OCI-LY1 (cell line): ENCODE data around the gene ATP1B1.

ENCODE experiments used
- H2AFZ ChIP-seq: fragments of 200-600 bp; sonication (generic), shearing (Covaris generic); 2 replicates; pipeline ENCODE4 v1.6.0; 2014; ENCODE audit warnings: antibody characterized with exemption, mild to moderate bottlenecking, low read length
- H3F3A ChIP-seq: fragments of 200-600 bp; sonication (generic), shearing (Covaris generic); 2 replicates; pipeline ENCODE4 v1.6.0; 2014; ENCODE audit warnings: mild to moderate bottlenecking, antibody characterized with exemption, low read length, moderate library complexity; ENCODE audit not compliant: insufficient read depth
- H3K27ac ChIP-seq: fragments of 200-600 bp; sonication (generic); 2 replicates; pipeline ENCODE4 v1.5.1; 2014; ENCODE audit warnings: low read length, mixed run types, mild to moderate bottlenecking, low read depth; ENCODE audit not compliant: poor library complexity, severe bottlenecking
- H3K27me3 ChIP-seq: fragments of 200-600 bp; sonication (generic); 2 replicates; pipeline ENCODE4 v1.6.0; 2014; ENCODE audit warnings: antibody characterized with exemption, mild to moderate bottlenecking, low read length, moderate library complexity; ENCODE audit not compliant: insufficient read depth
- H3K36me3 ChIP-seq: fragments of 200-600 bp; sonication (generic); 2 replicates; pipeline ENCODE4 v1.6.1; 2014; ENCODE audit warnings: mild to moderate bottlenecking, antibody characterized with exemption, low read length, moderate library complexity, mixed read lengths; ENCODE audit not compliant: insufficient read depth
- H3K4me1 ChIP-seq: fragments of 200-600 bp; sonication (generic); 2 replicates; pipeline ENCODE4 v1.5.1; 2014; ENCODE audit warnings: mild to moderate bottlenecking, low read length, moderate library complexity; ENCODE audit not compliant: insufficient read depth, severe bottlenecking
- H3K4me2 ChIP-seq: fragments of 200-600 bp; sonication (generic), shearing (Covaris generic); 2 replicates; pipeline ENCODE4 v1.6.1; 2014; ENCODE audit warnings: low read length
- H3K4me3 ChIP-seq: fragments of 200-600 bp; sonication (generic); 2 replicates; pipeline ENCODE4 v1.5.1; 2014; ENCODE audit warnings: low read length, low read depth, mild to moderate bottlenecking, mixed read lengths; ENCODE audit not compliant: poor library complexity, severe bottlenecking
- H3K79me2 ChIP-seq: fragments of 200-600 bp; shearing (Covaris generic); 2 replicates; pipeline ENCODE4 v1.6.1; 2016; ENCODE audit warnings: mixed run types, low read length, mixed read lengths; ENCODE audit not compliant: insufficient read depth
- H3K9ac ChIP-seq: fragments of 200-600 bp; sonication (generic), shearing (Covaris generic); 2 replicates; pipeline ENCODE4 v1.6.1; 2014; ENCODE audit warnings: mild to moderate bottlenecking, low read length, mixed read lengths
- H3K9me2 ChIP-seq: fragments of 200-600 bp; sonication (generic), shearing (Covaris generic); 2 replicates; pipeline ENCODE4 v1.6.1; 2014; ENCODE audit warnings: low read depth, mild to moderate bottlenecking, low read length, mixed read lengths
- H3K9me3 ChIP-seq: fragments of 200-600 bp; shearing (Covaris generic); 2 replicates; pipeline ENCODE4 v1.6.1; 2014; ENCODE audit warnings: low read length, mixed read lengths
- H4K20me1 ChIP-seq: fragments of 200-600 bp; sonication (generic), shearing (Covaris generic); 2 replicates; pipeline ENCODE4 v1.6.0; 2016; ENCODE audit warnings: mild to moderate bottlenecking, low read length; ENCODE audit not compliant: insufficient read depth
- CTCF ChIP-seq: fragments of 200-600 bp; sonication (generic), shearing (Covaris generic); IDR thresholded peaks from 2 replicates; pipeline ENCODE4 v1.5.1; 2017; ENCODE audit warnings: mild to moderate bottlenecking, antibody characterized with exemption, low read length, moderate library complexity, mixed read lengths
- EZH2 ChIP-seq: fragments of 200-600 bp; sonication (generic), shearing (Covaris generic); IDR thresholded peaks from 2 replicates; pipeline ENCODE4 v1.8.0; 2017; ENCODE audit warnings: borderline replicate concordance, mixed run types, mild to moderate bottlenecking, antibody characterized with exemption, low read length, moderate library complexity, mixed read lengths

The ATP1B1 gene

GRCh38 chr1:169151338-169151837 is 44.9 kb downstream of the ATP1B1 start:
- TF ChIP-seq CTCF (no peak), EZH2 (no peak)

GRCh38 chr1:169155675-169156074 is 49.2 kb downstream of the ATP1B1 start:
- Histone ChIP-seq H3K27me3 (no peaks in the 10 kb centered on the region), H3K79me2 (no peaks in the 10 kb centered on the region), H3K36me3 (no peaks in the 10 kb centered on the region)

More at GRCh38 chr1:169151338-169151837, 44.9 kb downstream of the ATP1B1 start:
- Histone ChIP-seq H3K79me2 (no peaks in the 10 kb centered on the region), H3K27me3 (no peaks in the 10 kb centered on the region), H3K9me3 (no peaks in the 10 kb centered on the region), H3K9me2 (no peaks in the 10 kb centered on the region), H3K4me1 (no peaks in the 10 kb centered on the region), H3F3A (no peaks in the 10 kb centered on the region), H3K4me3 (no peak overlapping the region), H3K27ac (no peak overlapping the region), H3K4me2 (no peak overlapping the region), H4K20me1 (no peaks in the 10 kb centered on the region), H3K9ac (no peak overlapping the region), H3K36me3 (no peaks in the 10 kb centered on the region), H2AFZ (no peak overlapping the region)

GRCh38 chr1:169156580-169156979 is 50.1 kb downstream of the ATP1B1 start:
- H3K36me3 ChIP-seq: no peaks in the 10 kb centered on the region
- no peak overlapping the region for H3K4me2 ChIP-seq
- H3K9me2 ChIP-seq: no peaks in the 10 kb centered on the region
- H3F3A ChIP-seq: no peaks in the 10 kb centered on the region
- no peaks in the 10 kb centered on the region for H3K27me3 ChIP-seq
- TF ChIP-seq CTCF (no peak), EZH2 (no peak)
- H3K4me1 ChIP-seq: no peaks in the 10 kb centered on the region
- no peaks in the 10 kb centered on the region for H3K79me2 ChIP-seq
- H3K27ac ChIP-seq: no peak overlapping the region
- no peaks in the 10 kb centered on the region for H4K20me1 ChIP-seq
- H3K9ac ChIP-seq: no peak overlapping the region
- H3K9me3 ChIP-seq: no peaks in the 10 kb centered on the region
- H2AFZ ChIP-seq: no peak overlapping the region
- H3K4me3 ChIP-seq: no peak overlapping the region

More at GRCh38 chr1:169155675-169156074, 49.2 kb downstream of the ATP1B1 start:
- no peaks in the 10 kb centered on the region for H3K4me1 ChIP-seq
- no peak overlapping the region for H3K4me2 ChIP-seq
- no peaks in the 10 kb centered on the region for H3F3A ChIP-seq
- H3K27ac ChIP-seq: no peak overlapping the region
- H3K9me3 ChIP-seq: no peaks in the 10 kb centered on the region
- H3K9me2 ChIP-seq: no peaks in the 10 kb centered on the region
- TF ChIP-seq EZH2 (no peak), CTCF (no peak)
- no peaks in the 10 kb centered on the region for H4K20me1 ChIP-seq
- no peak overlapping the region for H3K4me3 ChIP-seq
- H2AFZ ChIP-seq: no peak overlapping the region
- H3K9ac ChIP-seq: no peak overlapping the region
